ENCODE measurements around the gene HS6ST1. TPM values are rescaled to one million over a fixed set of nuclear protein-coding genes. Genes with fewer than 3 reads are reported as not detected.

The HS6ST1 gene
- total RNA-seq, 1 donor from 2014 or later = 68.5 TPM

DNA sequence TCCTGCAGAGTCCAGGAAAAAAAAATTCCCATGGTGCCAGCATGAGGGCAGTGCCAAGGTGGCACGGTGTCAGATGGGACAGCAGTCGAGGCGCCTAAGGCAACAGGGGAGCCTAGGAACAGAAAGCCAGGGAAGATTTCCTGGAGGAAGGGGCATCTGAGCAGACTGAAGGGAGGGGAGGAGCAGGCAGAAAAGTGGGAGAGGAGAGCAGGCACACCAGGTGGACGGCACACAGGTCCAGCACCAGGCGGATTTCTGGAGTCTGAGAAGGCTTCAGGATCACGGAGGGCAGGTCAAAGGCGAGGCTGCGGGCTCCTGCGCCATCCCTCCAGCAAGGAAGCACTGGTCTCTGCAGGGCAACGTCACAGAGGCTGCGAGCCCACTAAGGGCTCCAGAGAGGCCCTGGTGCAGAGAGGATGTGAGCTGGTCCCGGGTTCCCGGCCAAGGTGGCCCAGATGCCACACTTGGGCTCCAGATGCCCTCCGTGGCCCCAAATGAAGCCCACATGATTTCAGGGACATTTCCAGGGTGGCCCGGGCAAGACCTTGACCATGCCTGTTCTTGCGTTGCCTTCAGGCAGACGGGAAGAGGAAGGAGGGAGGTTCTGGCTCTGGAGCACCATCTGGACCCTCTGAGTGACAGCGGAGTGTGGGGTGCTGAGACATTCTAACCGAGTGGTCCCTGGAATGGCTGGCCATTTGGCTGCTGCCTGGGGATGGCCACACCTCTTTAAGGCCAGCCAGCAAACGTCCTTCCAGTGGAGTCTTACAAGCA is 4.1 kb downstream of the HS6ST1 start:
- intact Hi-C loops (cut with DNase I) = loop anchor here (10.0 kb wide), 1 partner anchor 140 kb away; no protein-coding TSS in a partner anchor
- Histone ChIP-seq H3K4me1 (peaks cover 86% of the 10 kb centered on the region), H3K27ac (no peak overlapping the region), H3K4me3 (no peak overlapping the region), H3K9me3 (no peaks in the 10 kb centered on the region), H3K36me3 (no peaks in the 10 kb centered on the region), H3K27me3 (no peaks in the 10 kb centered on the region)
- no peak for DNase-seq (ENCODE audit: extremely low spot score in 2 of 2)
- no peak for TF ChIP-seq POLR2AphosphoS5 (IDR thresholded peaks at IDR 0.05; ENCODE audit: insufficient read depth in 1 of 2, low read depth in 1 of 2)
- no peak for TF ChIP-seq POLR2A (IDR thresholded peaks at IDR 0.05)
- TF ChIP-seq CTCF (IDR thresholded peaks at IDR 0.05) = no peak

DNA sequence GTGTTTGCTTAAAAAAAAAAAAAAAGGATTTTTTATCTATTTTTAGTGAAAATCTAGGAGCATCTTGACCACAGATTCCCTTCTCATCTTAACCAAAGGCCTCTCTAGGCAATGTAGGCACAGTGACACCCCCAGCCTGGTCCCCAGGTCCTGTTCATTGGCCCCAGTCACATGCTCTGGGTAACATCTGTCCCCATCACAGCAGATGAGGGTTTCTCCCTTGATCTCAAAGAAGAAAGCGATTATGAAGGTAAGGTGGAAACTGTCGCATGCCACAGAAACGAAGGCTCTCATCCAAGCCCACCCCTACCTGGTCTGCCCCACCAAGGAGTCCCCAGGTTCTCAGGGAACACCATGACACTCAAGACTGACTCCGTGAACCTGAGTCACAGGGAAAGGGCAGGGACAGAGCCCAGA is 4.7 kb downstream of the HS6ST1 start:
- no peak for DNase-seq (ENCODE audit: extremely low spot score in 2 of 2)
- H3K27ac ChIP-seq = no peak overlapping the region
- H3K9me3 ChIP-seq = no peaks in the 10 kb centered on the region
- intact Hi-C loops (cut with DNase I) = loop anchor here (10.0 kb wide), 1 partner anchor 139 kb away; no protein-coding TSS in a partner anchor
- H3K4me3 ChIP-seq = no peak overlapping the region
- H3K4me1 ChIP-seq = peaks cover 86% of the 10 kb centered on the region
- no peak for TF ChIP-seq POLR2AphosphoS5 (IDR thresholded peaks at IDR 0.05; ENCODE audit: insufficient read depth in 1 of 2, low read depth in 1 of 2)
- TF ChIP-seq POLR2A (IDR thresholded peaks at IDR 0.05) = no peak
- no peak for TF ChIP-seq CTCF (IDR thresholded peaks at IDR 0.05)
- H3K27me3 ChIP-seq = no peaks in the 10 kb centered on the region
- no peaks in the 10 kb centered on the region for H3K36me3 ChIP-seq

DNA sequence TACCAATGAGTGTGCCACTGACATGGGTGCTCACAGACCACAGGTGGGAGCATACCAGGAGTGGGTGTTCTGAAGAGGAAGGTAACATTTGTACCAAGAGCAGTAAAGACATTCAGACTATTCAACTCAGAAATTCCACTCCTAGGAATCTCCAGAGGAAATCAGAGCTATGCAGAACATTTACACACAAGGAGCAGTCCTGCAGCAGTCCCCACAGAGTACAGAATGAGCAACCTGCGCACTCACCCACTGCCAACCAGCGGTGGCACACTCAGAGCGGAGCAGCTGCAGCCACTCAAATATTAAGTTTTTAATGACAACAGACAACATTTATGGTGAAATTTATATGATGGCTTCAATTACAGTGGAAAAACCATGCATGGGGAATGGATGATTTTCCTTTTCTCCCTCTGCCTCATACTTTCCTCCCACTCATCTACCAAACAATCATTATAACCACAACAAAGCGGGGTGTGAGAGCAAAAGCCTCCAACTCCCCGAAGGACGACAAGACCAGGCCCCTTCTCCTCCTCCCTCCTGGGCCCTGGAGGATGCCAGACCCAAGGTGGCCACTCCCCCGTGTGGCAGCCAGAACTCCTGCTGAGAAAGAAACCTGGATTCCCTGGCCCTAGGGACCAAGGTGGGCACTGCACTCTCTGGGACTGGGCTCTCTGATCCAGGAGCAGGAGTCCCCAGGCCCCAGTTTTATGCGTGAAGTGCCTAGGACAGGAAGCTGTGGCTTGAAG is 5.4 kb downstream of the HS6ST1 start:
- no peaks in the 10 kb centered on the region for H3K9me3 ChIP-seq
- H3K4me1 ChIP-seq = peaks cover 92% of the 10 kb centered on the region
- intact Hi-C loops (cut with DNase I) = loop anchor here (10.0 kb wide), 1 partner anchor 138 kb away; no protein-coding TSS in a partner anchor
- H3K4me3 ChIP-seq = no peak overlapping the region
- TF ChIP-seq CTCF (IDR thresholded peaks at IDR 0.05) (no peak), POLR2AphosphoS5 (IDR thresholded peaks at IDR 0.05; ENCODE audit: insufficient read depth in 1 of 2, low read depth in 1 of 2) (no peak), POLR2A (IDR thresholded peaks at IDR 0.05) (no peak)
- no peaks in the 10 kb centered on the region for H3K36me3 ChIP-seq
- no peak overlapping the region for H3K27ac ChIP-seq
- DNase-seq (ENCODE audit: extremely low spot score in 2 of 2) = peak in 1 of 2 donors; percentile 76
- H3K27me3 ChIP-seq = no peaks in the 10 kb centered on the region

DNA sequence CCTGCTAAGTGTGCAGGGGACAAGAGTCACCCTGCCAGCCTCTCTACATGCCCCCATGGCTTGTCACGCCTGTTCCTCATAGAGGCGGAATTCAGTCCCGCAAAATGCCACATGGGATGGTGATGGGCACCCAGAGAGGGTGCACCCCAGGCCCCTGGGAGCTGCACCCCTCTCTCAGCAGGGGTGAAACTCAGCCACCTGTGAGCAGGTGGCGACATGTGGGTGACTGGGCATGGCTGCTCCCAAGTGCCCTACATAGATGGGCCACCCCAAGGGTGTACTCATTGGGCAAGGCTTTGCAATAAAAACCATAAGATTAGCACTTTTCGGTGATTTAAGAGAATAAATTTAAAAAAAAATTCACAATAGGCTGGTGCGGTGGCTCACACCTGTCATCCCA is 6.3 kb downstream of the HS6ST1 start:
- H3K36me3 ChIP-seq = no peaks in the 10 kb centered on the region
- no peak overlapping the region for H3K27ac ChIP-seq
- H3K4me3 ChIP-seq = no peak overlapping the region
- no peak for TF ChIP-seq CTCF (IDR thresholded peaks at IDR 0.05)
- H3K27me3 ChIP-seq = no peaks in the 10 kb centered on the region
- peak in 1 of 2 donors; percentile 79 for DNase-seq (ENCODE audit: extremely low spot score in 2 of 2)
- intact Hi-C loops (cut with DNase I) = loop anchor here (10.0 kb wide), 1 partner anchor 138 kb away; no protein-coding TSS in a partner anchor
- peaks cover 97% of the 10 kb centered on the region for H3K4me1 ChIP-seq
- no peaks in the 10 kb centered on the region for H3K9me3 ChIP-seq
